Panc1 (cell line): ENCODE data around the gene CEP104. TPM values are rescaled to one million over a fixed set of nuclear protein-coding genes. Genes with fewer than 3 reads are reported as not detected.
"Not testable (repeated sequence)": the region's sequence is repeated elsewhere in the genome, so short reads cannot be mapped to it uniquely, and the experiment has no call there.

Experiments used
- ATAC-seq: fragments of 200-7000 bp; cut with Tn5 transposase; 2 replicates; pipeline ENCODE4 v1.9.1; 2020; ENCODE audit warnings: mild to moderate bottlenecking, moderate library complexity
- BruUV-seq: library from RNA; stranded (reverse); fragments of 400-500 nt; replicated peaks from 2 replicates; lab custom pipeline; 2021; lab: Mats Ljungman, UMichigan
- CTCF ChIA-PET: fragments of 300-600 bp; sonication (Branson Sonifier 250); formaldehyde crosslinking; loops from one replicate; lab custom pipeline; 2022; ENCODE audit warnings: antibody characterized with exemption; lab: Charles Lee
- POLR2A ChIA-PET: fragments of 300-600 bp; sonication (Branson Sonifier 250); formaldehyde crosslinking; loops from one replicate; lab custom pipeline; 2022; ENCODE audit warnings: antibody characterized with exemption; lab: Charles Lee
- DNase-seq: peaks from one replicate; pipeline ENCODE4 v3.0.0-alpha.2; 2010; ENCODE audit warnings: low read depth, low spot score
- H3K27ac ChIP-seq: 2 replicates; pipeline ENCODE4 v1.5.1; 2011; ENCODE audit warnings: mild to moderate bottlenecking, low read length, inconsistent platforms
- H3K27me3 ChIP-seq: fragments of 200-500 bp; sonication (Bioruptor generic); 2 replicates; pipeline ENCODE4 v1.6.0; 2014; ENCODE audit warnings: low read length, inconsistent platforms; ENCODE audit not compliant: control insufficient read depth, insufficient read depth
- H3K36me3 ChIP-seq: fragments of 200-500 bp; sonication (Bioruptor generic); 2 replicates; pipeline ENCODE4 v1.5.1; 2014; ENCODE audit warnings: inconsistent platforms, mild to moderate bottlenecking, low read length, moderate library complexity; ENCODE audit not compliant: control insufficient read depth, insufficient read depth
- H3K4me1 ChIP-seq: 2 replicates; pipeline ENCODE4 v1.5.1; 2011; ENCODE audit warnings: inconsistent platforms, mild to moderate bottlenecking, low read length, moderate library complexity; ENCODE audit not compliant: control insufficient read depth, insufficient read depth
- H3K4me3 ChIP-seq, 2 experiments: 2 replicates each; pipeline ENCODE4 v1.5.1; 2011 to 2012; ENCODE audit warnings: low read depth in 2 of 2, low read length in 2 of 2, mild to moderate bottlenecking in 2 of 2, inconsistent platforms in 1 of 2, moderate library complexity in 1 of 2
- H3K9me3 ChIP-seq: fragments of 200-500 bp; sonication (Bioruptor generic); 2 replicates; pipeline ENCODE4 v1.5.1; 2014; ENCODE audit warnings: low read depth, mild to moderate bottlenecking, inconsistent platforms, low read length, moderate library complexity; ENCODE audit not compliant: control insufficient read depth, insufficient read depth
- CTCF ChIP-seq: fragments of 450-650 bp; IDR thresholded peaks from 2 replicates; pipeline ENCODE4 v1.5.1; 2017; ENCODE audit warnings: mild to moderate bottlenecking
- POLR2AphosphoS5 ChIP-seq: IDR thresholded peaks from 2 replicates; pipeline ENCODE4 v1.6.1; 2012; ENCODE audit warnings: mild to moderate bottlenecking, low read depth, low read length, moderate library complexity
- REST ChIP-seq, 2 experiments: IDR thresholded peaks; 2 replicates each; pipeline ENCODE4 v1.6.1; 2011 to 2012; ENCODE audit warnings: low read depth in 2 of 2, control low read depth in 1 of 2, low read length in 1 of 2, mild to moderate bottlenecking in 1 of 2, moderate library complexity in 1 of 2; ENCODE audit not compliant: insufficient read depth in 1 of 2
- SIN3A ChIP-seq: IDR thresholded peaks from 2 replicates; pipeline ENCODE4 v1.6.1; 2012; ENCODE audit warnings: low read depth, mild to moderate bottlenecking, low read length, moderate library complexity, borderline replicate concordance; ENCODE audit not compliant: insufficient read depth
- TCF7L2 ChIP-seq: IDR thresholded peaks from 2 replicates; pipeline ENCODE4 v1.6.1; 2011; ENCODE audit warnings: mild to moderate bottlenecking, low read depth, low read length, inconsistent platforms
- in situ Hi-C: cut with HindIII; loops from 2 replicates; pipeline ENCODE4 v1.10.0; 2016; ENCODE audit warnings: low sequenced_read_pairs, low pct_unique_long_range_greater_than_20kb
- intact Hi-C: fragments of 100-400 bp; cut with micrococcal nuclease; formaldehyde crosslinking; loops from one replicate; pipeline ENCODE4 v1.10.0; 2022; ENCODE audit not compliant: unreplicated experiment
- total RNA-seq: library from RNA; stranded (reverse); gene quantifications from one replicate; pipeline ENCODE4 v1.2.1, GENCODE V29; 2021; ENCODE audit not compliant: unreplicated experiment

The CEP104 gene
- total RNA-seq, 1 experiment from 2014 or later: 52.0 TPM

GRCh38 chr1:3807769-3808168 lies 49.2 kb downstream of the CEP104 start:
- TF ChIP-seq REST (IDR thresholded peaks at IDR 0.05; ENCODE audit: insufficient read depth in 1 of 2, low read depth in 2 of 2, low read length in 1 of 2): no peak
- no peak for TF ChIP-seq SIN3A
- TF ChIP-seq POLR2AphosphoS5: no peak
- no peak for TF ChIP-seq CTCF
- no peak for TF ChIP-seq TCF7L2
- intact Hi-C loops (no loop called here), in situ Hi-C loops (no loop called here)
- no TSS peak for BruUV-seq
- Histone ChIP-seq H3K4me1 (0 out of 2 replicates have a peak, but pooled peaks cover 4% of the 10 kb centered on the region), H3K4me3 (no peak overlapping the region), H3K36me3 (no peaks in the 10 kb centered on the region), H3K27ac (no peak overlapping the region), H3K9me3 (no peaks in the 10 kb centered on the region), H3K27me3 (no peaks in the 10 kb centered on the region)
- ATAC-seq (no peak), DNase-seq (no peak)
- ChIA-PET CTCF (no interaction called here), POLR2A (no interaction called here)

GRCh38 chr1:3805038-3805437 lies 52.0 kb downstream of the CEP104 start:
- no peaks in the 10 kb centered on the region for H3K4me1 ChIP-seq
- ChIA-PET POLR2A (no interaction called here), CTCF (no interaction called here)
- in situ Hi-C loops: no loop called here
- no peak overlapping the region for H3K27ac ChIP-seq
- TF ChIP-seq CTCF (no peak), TCF7L2 (no peak), REST (IDR thresholded peaks at IDR 0.05; ENCODE audit: insufficient read depth in 1 of 2, low read depth in 2 of 2, low read length in 1 of 2) (no peak), POLR2AphosphoS5 (no peak), SIN3A (no peak)
- no peaks in the 10 kb centered on the region for H3K9me3 ChIP-seq
- no peaks in the 10 kb centered on the region for H3K27me3 ChIP-seq
- no TSS peak for BruUV-seq
- intact Hi-C loops: no loop called here
- ATAC-seq: no peak
- no peak for DNase-seq
- no peaks in the 10 kb centered on the region for H3K36me3 ChIP-seq
- no peak overlapping the region for H3K4me3 ChIP-seq

GRCh38 chr1:3804627-3804944 lies 52.4 kb downstream of the CEP104 start:
- BruUV-seq, in situ Hi-C loops, H3K36me3 ChIP-seq, H3K4me1 ChIP-seq, H3K9me3 ChIP-seq, intact Hi-C loops, H3K27ac ChIP-seq, POLR2A ChIA-PET, H3K4me3 ChIP-seq, DNase-seq, CTCF ChIA-PET, ATAC-seq, H3K27me3 ChIP-seq: not testable (repeated sequence)
